Lung (tissue), 12 donors: ENCODE measurements around the gene FER. TPM values are rescaled to one million over a fixed set of nuclear protein-coding genes. Genes with fewer than 3 reads are reported as not detected.

Experiments used
- ATAC-seq: fragments of 200-7000 bp; cut with Tn5 transposase; one replicate; pipeline ENCODE4 v1.9.1; 2020; ENCODE audit warnings: moderate number of reproducible peaks; ENCODE audit not compliant: insufficient read depth, low FRiP score
- DNase-seq, 3 donors: peaks; one replicate each; pipeline ENCODE4 v3.0.0-alpha.2; 2013 to 2017
- H3K27ac ChIP-seq, 2 donors: one replicate each; pipeline ENCODE4 v1.5.1; 2013; ENCODE audit warnings: mild to moderate bottlenecking in 2 of 2, moderate library complexity in 2 of 2, control low read depth in 1 of 2, inconsistent platforms in 1 of 2, low read depth in 1 of 2, low read length in 1 of 2
- H3K27me3 ChIP-seq, 3 donors: one replicate each; pipeline ENCODE4 v1.5.1; 2013; ENCODE audit warnings: low read length in 2 of 3; ENCODE audit not compliant: control insufficient read depth in 3 of 3, insufficient read depth in 3 of 3
- H3K36me3 ChIP-seq, 4 donors: one replicate each; pipeline ENCODE4 v1.5.1; 2013; ENCODE audit warnings: low read length in 4 of 4, mild to moderate bottlenecking in 1 of 4, moderate library complexity in 1 of 4; ENCODE audit not compliant: control insufficient read depth in 4 of 4, insufficient read depth in 4 of 4
- H3K4me1 ChIP-seq, 5 donors: one replicate each; pipeline ENCODE4 v1.5.1; 2013; ENCODE audit warnings: low read length in 5 of 5, mild to moderate bottlenecking in 2 of 5, moderate library complexity in 1 of 5; ENCODE audit not compliant: control insufficient read depth in 5 of 5, insufficient read depth in 5 of 5
- H3K4me3 ChIP-seq: one replicate; pipeline ENCODE4 v1.5.1; 2013; ENCODE audit warnings: mild to moderate bottlenecking, control low read depth, moderate library complexity
- H3K9ac ChIP-seq, 2 donors: one replicate each; pipeline ENCODE4 v1.5.1; 2013; ENCODE audit warnings: low read length in 2 of 2, control low read depth in 1 of 2; ENCODE audit not compliant: insufficient read depth in 1 of 2
- H3K9me3 ChIP-seq, 4 donors: one replicate each; pipeline ENCODE4 v1.5.1; 2013; ENCODE audit warnings: low read length in 3 of 4, mild to moderate bottlenecking in 1 of 4, moderate library complexity in 1 of 4; ENCODE audit not compliant: control insufficient read depth in 4 of 4, insufficient read depth in 3 of 4
- CTCF ChIP-seq: IDR thresholded peaks from 2 replicates; pipeline ENCODE4 v1.5.1; 2012; ENCODE audit warnings: mild to moderate bottlenecking; ENCODE audit errors: control extremely low read depth, extremely low read depth
- WGBS, 2 donors: extraction: QIAGEN DNeasy Blood & Tissue Kit; methylation state at CpG; one replicate each; pipeline ENCODE4 v1.1.7; 2013; 5-methylcytosine and 5-hydroxymethylcytosine counted together
- polyA plus RNA-seq, 2 donors: library from polyadenylated mRNA; stranded (reverse); fragments of 200-250 nt; gene quantifications; one replicate each; pipeline ENCODE4 v1.2.1, GENCODE V29; 2013
- total RNA-seq, 2 donors: library from RNA; depleted of rRNA in 1 of 2; stranded (reverse); fragments of >200 nt in 1 of 2; gene quantifications; one replicate each; pipeline ENCODE4 v1.2.1, GENCODE V29; 2014 to 2021
- donor health status: control.
- donor health status: control.
- donor health status: Bipolar disorder and iron deficiency.
- donor health status: healthy.
- donor health status: DM: yes; HTN: yes; CAD: no.

The FER gene
- total and polyA plus RNA-seq, 4 donors = 2.6 to 88.6 (median 12.2) TPM

- ATAC-seq = no peak
- no peak overlapping the region for H3K4me3 ChIP-seq
- peaks cover 0 to 12% (median 0%) of the 10 kb centered on the region in 5 donors for H3K4me1 ChIP-seq
- H3K9me3 ChIP-seq = no peaks in the 10 kb centered on the region
- H3K27ac ChIP-seq = no peak overlapping the region
- WGBS, 2 donors = 90 to 100% methylated on average over 1 of the region's 1 CpG
- no peak for DNase-seq
- H3K9ac ChIP-seq = no peak overlapping the region
- no peak for TF ChIP-seq CTCF
- H3K27me3 ChIP-seq = no peaks in the 10 kb centered on the region
- H3K36me3 ChIP-seq = peaks cover 7 to 10% (median 9%) of the 10 kb centered on the region in 4 donors
Measured at GRCh38 chr5:109192027-109192426, 444.3 kb downstream of the FER start.

- 88 to 94% methylated on average over 6 of the region's 6 CpGs for WGBS, 2 donors
- Histone ChIP-seq H3K4me3 (no peak overlapping the region), H3K9me3 (no peaks in the 10 kb centered on the region), H3K36me3 (peaks cover 2 to 5% (median 4%) of the 10 kb centered on the region in 4 donors), H3K4me1 (peaks cover 0 to 14% (median 0%) of the 10 kb centered on the region in 5 donors), H3K27me3 (no peaks in the 10 kb centered on the region), H3K27ac (no peak overlapping the region), H3K9ac (no peak overlapping the region)
- DNase-seq = no peak
- TF ChIP-seq CTCF = no peak
- no peak for ATAC-seq
Measured at GRCh38 chr5:109192555-109193281, 445.0 kb downstream of the FER start.

GRCh38 chr5:109195667-109196066, 448.0 kb downstream of the FER start:
- no peak for DNase-seq
- H3K9ac ChIP-seq = no peak overlapping the region
- no peak for ATAC-seq
- H3K27ac ChIP-seq = no peak overlapping the region
- no peaks in the 10 kb centered on the region for H3K9me3 ChIP-seq
- peaks cover 0 to 4% (median 0%) of the 10 kb centered on the region in 4 donors for H3K36me3 ChIP-seq
- no peak overlapping the region for H3K4me3 ChIP-seq
- peaks cover 0 to 22% (median 0%) of the 10 kb centered on the region in 5 donors for H3K4me1 ChIP-seq
- 86 to 90% methylated on average over 2 of the region's 2 CpGs for WGBS, 2 donors
- H3K27me3 ChIP-seq = no peaks in the 10 kb centered on the region
- no peak for TF ChIP-seq CTCF
